Caco-2 (cell line): Measurements from ENCODE around the gene MMD. TPM values are rescaled to one million over a fixed set of nuclear protein-coding genes. Genes with fewer than 3 reads are reported as not detected.
A peak's percentile ranks its signal among the peaks of the same experiment; 100 is the strongest.

Experiments used
- BruUV-seq: library from RNA; stranded (reverse); fragments of 400-500 nt; replicated peaks from 2 replicates; lab custom pipeline; 2021; lab: Mats Ljungman, UMichigan
- CTCF ChIA-PET: fragments of 300-600 bp; sonication (Branson Sonifier 250); formaldehyde crosslinking; loops from one replicate; lab custom pipeline; 2022; ENCODE audit warnings: antibody characterized with exemption; lab: Charles Lee
- POLR2A ChIA-PET: fragments of 300-600 bp; sonication (Branson Sonifier 250); formaldehyde crosslinking; loops from one replicate; lab custom pipeline; 2022; ENCODE audit warnings: antibody characterized with exemption; lab: Charles Lee
- DNase-seq, 2 experiments: peaks; one replicate each; pipeline versions ENCODE4 v3.0.0 to v3.0.0-alpha.2; 2020 to 2022
- H3K27me3 ChIP-seq: replicated peaks from 2 replicates; pipeline ENCODE4 v1.6.0; 2011; ENCODE audit warnings: low read length; ENCODE audit not compliant: control insufficient read depth, insufficient read depth
- H3K36me3 ChIP-seq: 2 replicates; pipeline ENCODE4 v1.5.1; 2011; ENCODE audit warnings: low read length; ENCODE audit not compliant: control insufficient read depth, insufficient read depth
- H3K4me1 ChIP-seq: fragments of 250-450 bp; sonication (Bioruptor Pico); 2 replicates; pipeline ENCODE4 v1.5.1; 2020; ENCODE audit warnings: mild to moderate bottlenecking
- H3K4me3 ChIP-seq: 2 replicates; pipeline ENCODE4 v1.5.1; 2011; ENCODE audit warnings: low read depth, mild to moderate bottlenecking, control low read depth, low read length
- H3K9me3 ChIP-seq: fragments of 250-450 bp; sonication (Bioruptor Pico); 2 replicates; pipeline ENCODE4 v1.5.1; 2020; ENCODE audit warnings: mild to moderate bottlenecking, moderate library complexity
- H3K27ac Mint-ChIP-seq: one replicate; pipeline ENCODE4 v1.8.0; 2022; ENCODE audit warnings: mixed read lengths; ENCODE audit not compliant: unreplicated experiment
- H3K27me3 Mint-ChIP-seq: one replicate; pipeline ENCODE4 v1.8.0; 2022; ENCODE audit warnings: mixed read lengths; ENCODE audit not compliant: insufficient read depth, unreplicated experiment
- H3K36me3 Mint-ChIP-seq: one replicate; pipeline ENCODE4 v1.8.0; 2022; ENCODE audit warnings: mild to moderate bottlenecking, mixed read lengths; ENCODE audit not compliant: insufficient read depth, unreplicated experiment
- H3K4me1 Mint-ChIP-seq: one replicate; pipeline ENCODE4 v1.8.0; 2022; ENCODE audit warnings: low read depth, mixed read lengths; ENCODE audit not compliant: unreplicated experiment
- H3K4me3 Mint-ChIP-seq: one replicate; pipeline ENCODE4 v1.8.0; 2022; ENCODE audit warnings: mild to moderate bottlenecking, moderate library complexity, mixed read lengths; ENCODE audit not compliant: unreplicated experiment
- H3K9me3 Mint-ChIP-seq: one replicate; pipeline ENCODE4 v1.8.0; 2022; ENCODE audit warnings: mixed read lengths; ENCODE audit not compliant: unreplicated experiment
- intact Hi-C: fragments of 100-400 bp; cut with micrococcal nuclease; formaldehyde crosslinking; loops from one replicate; pipeline ENCODE4 v1.10.0; 2022; ENCODE audit not compliant: unreplicated experiment
- total RNA-seq: library from RNA; stranded (reverse); gene quantifications from 2 replicates; pipeline ENCODE4 v1.2.3, GENCODE V29; 2022
- TF ChIP-seq, protein P1 (sequence below), 2 experiments: fragments of 200-600 bp in 1 of 2; IDR thresholded peaks; 1 replicate in 1 of 2; 2 replicates in 1 of 2; pipeline versions ENCODE4 v1.5.1 to v1.8.0; 2011 to 2022; ENCODE audit warnings: antibody characterized with exemption in 1 of 2, control low read depth in 1 of 2, inconsistent platforms in 1 of 2, low read depth in 1 of 2, low read length in 1 of 2, mild to moderate bottlenecking in 1 of 2, moderate library complexity in 1 of 2; ENCODE audit not compliant: insufficient read depth in 1 of 2, severe bottlenecking in 1 of 2, unreplicated experiment in 1 of 2

The MMD gene
- total RNA-seq, 1 experiment from 2014 or later: 38.6 TPM

DNA sequence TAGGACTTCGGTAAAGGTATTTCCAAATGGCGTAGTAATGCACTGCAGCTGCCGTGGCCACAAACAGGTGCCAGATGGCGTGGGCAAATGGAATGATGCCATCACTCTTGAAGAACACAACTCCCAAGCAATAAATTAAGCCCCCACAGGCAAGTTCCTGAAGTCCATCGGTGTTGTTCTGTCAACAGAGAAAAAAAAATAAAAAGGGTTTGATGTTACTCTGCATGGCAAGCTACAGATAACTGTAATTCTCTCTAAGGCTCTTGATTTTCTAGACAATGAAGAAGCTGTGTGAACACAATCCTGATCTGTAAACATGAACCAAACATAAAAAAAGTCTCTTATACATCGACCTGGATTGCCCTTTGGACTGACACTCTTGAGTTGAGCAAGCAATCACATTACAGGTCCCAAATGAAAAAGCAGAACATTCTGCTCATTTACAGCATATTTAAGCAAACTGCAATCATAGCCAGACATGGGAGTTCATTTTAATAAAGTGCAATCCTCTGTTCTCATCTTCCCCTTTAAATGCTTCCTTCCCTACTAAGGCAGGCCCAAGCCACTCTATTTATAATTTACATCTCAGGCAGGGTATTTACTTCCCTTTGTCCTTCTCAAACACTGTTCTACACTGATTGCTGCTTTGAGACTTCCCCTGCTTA, 27.1 kb downstream of the MMD start:
- TF ChIP-seq, protein P1, sequence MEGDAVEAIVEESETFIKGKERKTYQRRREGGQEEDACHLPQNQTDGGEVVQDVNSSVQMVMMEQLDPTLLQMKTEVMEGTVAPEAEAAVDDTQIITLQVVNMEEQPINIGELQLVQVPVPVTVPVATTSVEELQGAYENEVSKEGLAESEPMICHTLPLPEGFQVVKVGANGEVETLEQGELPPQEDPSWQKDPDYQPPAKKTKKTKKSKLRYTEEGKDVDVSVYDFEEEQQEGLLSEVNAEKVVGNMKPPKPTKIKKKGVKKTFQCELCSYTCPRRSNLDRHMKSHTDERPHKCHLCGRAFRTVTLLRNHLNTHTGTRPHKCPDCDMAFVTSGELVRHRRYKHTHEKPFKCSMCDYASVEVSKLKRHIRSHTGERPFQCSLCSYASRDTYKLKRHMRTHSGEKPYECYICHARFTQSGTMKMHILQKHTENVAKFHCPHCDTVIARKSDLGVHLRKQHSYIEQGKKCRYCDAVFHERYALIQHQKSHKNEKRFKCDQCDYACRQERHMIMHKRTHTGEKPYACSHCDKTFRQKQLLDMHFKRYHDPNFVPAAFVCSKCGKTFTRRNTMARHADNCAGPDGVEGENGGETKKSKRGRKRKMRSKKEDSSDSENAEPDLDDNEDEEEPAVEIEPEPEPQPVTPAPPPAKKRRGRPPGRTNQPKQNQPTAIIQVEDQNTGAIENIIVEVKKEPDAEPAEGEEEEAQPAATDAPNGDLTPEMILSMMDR (IDR thresholded peaks at IDR 0.05; ENCODE audit: insufficient read depth in 1 of 2, low read depth in 1 of 2, low read length in 1 of 2, severe bottlenecking in 1 of 2, unreplicated experiment in 1 of 2): no peak
- ChIA-PET POLR2A (no interaction called here), CTCF (no interaction called here)
- Histone ChIP-seq H3K9me3 (no peaks in the 10 kb centered on the region), H3K27me3 (no peaks in the 10 kb centered on the region), H3K4me1 (peaks cover 9% of the 10 kb centered on the region), H3K4me3 (no peak overlapping the region), H3K36me3 (no peaks in the 10 kb centered on the region)
- Mint-ChIP-seq H3K27me3 (no peaks in the 10 kb centered on the region), H3K9me3 (no peaks in the 10 kb centered on the region), H3K36me3 (peaks cover 66% of the 10 kb centered on the region), H3K4me1 (peaks cover 13% of the 10 kb centered on the region), H3K4me3 (peak overlapping the region; percentile 8), H3K27ac (peak overlapping the region; percentile 54)
- BruUV-seq: no TSS peak
- intact Hi-C loops: loop anchor here (1.0 kb wide), 2 partner anchors 14 to 120 kb away; no protein-coding TSS in a partner anchor
- peak in 1 of 2 experiments; percentile 27 for DNase-seq

DNA sequence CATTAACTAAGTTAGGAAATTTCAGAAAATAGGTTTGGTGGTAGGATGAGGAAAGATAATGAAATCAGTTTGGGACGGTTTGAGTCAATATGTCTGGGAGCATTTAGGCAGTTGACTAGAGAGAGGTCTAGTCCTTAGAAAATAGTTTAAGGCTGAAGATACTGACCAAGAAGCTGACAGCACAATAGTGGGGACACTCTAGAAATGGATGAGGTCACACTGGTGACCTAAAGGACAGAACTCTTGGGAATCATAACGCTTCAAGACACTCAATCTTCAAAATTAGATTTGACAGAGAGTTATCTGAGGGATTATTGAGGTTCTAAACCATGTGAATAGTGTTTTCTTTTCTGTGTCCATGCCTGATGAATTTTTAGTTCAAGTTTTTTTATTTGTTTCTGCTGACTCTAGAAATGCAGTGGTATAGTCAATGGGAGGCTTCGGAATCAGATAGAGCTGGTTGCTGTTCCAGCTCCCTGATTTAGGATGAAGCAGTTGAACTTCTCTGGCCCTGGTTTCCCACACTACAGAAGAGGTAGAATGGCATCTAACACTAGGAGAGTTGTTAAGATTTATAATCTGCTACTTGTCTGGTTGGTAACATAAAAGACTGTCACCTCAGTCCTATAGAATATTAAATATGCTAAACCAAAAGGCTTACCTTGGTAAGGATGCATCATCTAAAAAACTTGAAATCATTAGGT, 29.7 kb downstream of the MMD start:
- no TSS peak for BruUV-seq
- Mint-ChIP-seq H3K27ac (no peak overlapping the region), H3K4me1 (peaks cover 13% of the 10 kb centered on the region), H3K36me3 (peaks cover 46% of the 10 kb centered on the region), H3K9me3 (no peaks in the 10 kb centered on the region), H3K27me3 (no peaks in the 10 kb centered on the region), H3K4me3 (no peak overlapping the region)
- H3K4me3 ChIP-seq: no peak overlapping the region
- no peaks in the 10 kb centered on the region for H3K27me3 ChIP-seq
- no peak for DNase-seq
- H3K9me3 ChIP-seq: no peaks in the 10 kb centered on the region
- no peaks in the 10 kb centered on the region for H3K36me3 ChIP-seq
- intact Hi-C loops: no loop called here
- TF ChIP-seq, protein P1 (IDR thresholded peaks at IDR 0.05; ENCODE audit: insufficient read depth in 1 of 2, low read depth in 1 of 2, low read length in 1 of 2, severe bottlenecking in 1 of 2, unreplicated experiment in 1 of 2): no peak
- CTCF ChIA-PET: no interaction called here
- POLR2A ChIA-PET: no interaction called here
- peaks cover 9% of the 10 kb centered on the region for H3K4me1 ChIP-seq

DNA sequence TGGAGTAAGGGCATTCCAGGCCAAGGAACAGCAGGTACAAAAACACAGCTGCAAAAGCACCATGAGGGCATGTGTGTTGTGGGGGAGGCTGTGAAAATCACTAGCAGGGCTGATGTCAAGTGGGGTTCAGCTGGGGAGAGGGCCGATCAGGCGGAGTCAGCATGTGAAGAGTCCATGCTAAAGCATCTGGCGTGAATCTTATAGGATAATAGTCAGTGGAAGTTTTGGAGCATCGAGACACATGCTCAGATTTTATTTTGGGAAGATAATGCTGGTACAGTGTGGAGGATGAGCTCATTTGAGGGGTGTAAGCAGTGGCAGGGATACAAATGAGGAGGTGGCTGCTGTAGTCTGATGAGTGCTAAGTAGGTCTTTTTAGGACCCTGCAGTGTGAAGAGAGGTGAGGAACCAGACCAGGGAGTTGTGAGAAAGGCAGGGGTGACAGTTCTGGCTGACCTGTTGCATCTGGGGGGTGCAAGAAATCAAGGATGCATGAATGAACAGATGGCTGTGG, 30.3 kb downstream of the MMD start:
- BruUV-seq: no TSS peak
- intact Hi-C loops: no loop called here
- TF ChIP-seq, protein P1 (IDR thresholded peaks at IDR 0.05; ENCODE audit: insufficient read depth in 1 of 2, low read depth in 1 of 2, low read length in 1 of 2, severe bottlenecking in 1 of 2, unreplicated experiment in 1 of 2): no peak

More for the DNA sequence above, 30.3 kb downstream of the MMD start:
- peaks cover 41% of the 10 kb centered on the region for H3K36me3 Mint-ChIP-seq
- peaks cover 13% of the 10 kb centered on the region for H3K4me1 Mint-ChIP-seq
- DNase-seq: no peak
- peaks cover 9% of the 10 kb centered on the region for H3K4me1 ChIP-seq
- no peak overlapping the region for H3K27ac Mint-ChIP-seq
- ChIA-PET POLR2A (no interaction called here), CTCF (no interaction called here)
- H3K36me3 ChIP-seq: no peaks in the 10 kb centered on the region
- no peaks in the 10 kb centered on the region for H3K27me3 ChIP-seq
- no peaks in the 10 kb centered on the region for H3K9me3 Mint-ChIP-seq
- H3K9me3 ChIP-seq: no peaks in the 10 kb centered on the region
- no peaks in the 10 kb centered on the region for H3K27me3 Mint-ChIP-seq
- H3K4me3 ChIP-seq: no peak overlapping the region
- H3K4me3 Mint-ChIP-seq: no peak overlapping the region
